Suprapubic skin (tissue), 4 donors: Measurements from ENCODE around the gene WDFY2.

ENCODE experiments used
- CTCF ChIP-seq, 2 donors: fragments of 200-600 bp in 1 of 2; fragments of 450-650 bp in 1 of 2; sonication (generic) in 1 of 2; IDR thresholded peaks; one replicate each; pipeline ENCODE4 v1.5.1; 2016 to 2019; ENCODE audit warnings: antibody characterized with exemption in 2 of 2, mild to moderate bottlenecking in 1 of 2, moderate library complexity in 1 of 2
- POLR2A ChIP-seq, 2 donors: fragments of 450-650 bp; IDR thresholded peaks; one replicate each; pipeline ENCODE4 v1.6.1; 2017; ENCODE audit warnings: antibody characterized with exemption in 2 of 2, mild to moderate bottlenecking in 2 of 2, moderate library complexity in 2 of 2
- POLR2AphosphoS5 ChIP-seq, 3 donors: sonication (generic); formaldehyde crosslinking; IDR thresholded peaks; one replicate each; pipeline ENCODE4 v1.6.1; 2017; ENCODE audit warnings: antibody characterized with exemption in 3 of 3

GRCh38 chr13:51698352-51698751, 114.1 kb downstream of the WDFY2 start:
- TF ChIP-seq CTCF (IDR thresholded peaks at IDR 0.05): no peak
- TF ChIP-seq POLR2A (IDR thresholded peaks at IDR 0.05): no peak
- TF ChIP-seq POLR2AphosphoS5 (IDR thresholded peaks at IDR 0.05): no peak
